HEK293 (cell line): ENCODE results near the gene ADORA2A.

Source experiments
- CTCF ChIA-PET: fragments of 350-600 bp; formaldehyde crosslinking; extraction: SDS; loops from one replicate; lab custom pipeline; 2021; ENCODE audit warnings: antibody characterized with exemption; lab: Yijun Ruan, JAX
- POLR2A ChIA-PET: fragments of 300-600 bp; formaldehyde crosslinking; extraction: SDS; loops from one replicate; lab custom pipeline; 2020; ENCODE audit warnings: antibody characterized with exemption, inconsistent platforms; lab: Yijun Ruan, JAX
- H3K27ac ChIP-seq: fragments of 200-500 bp; sonication (Bioruptor generic); 2 replicates; pipeline ENCODE4 v1.5.1; 2014; ENCODE audit warnings: low read depth, low read length, control low read depth, inconsistent platforms; ENCODE audit errors: extremely low read depth
- H3K36me3 ChIP-seq, 2 experiments: fragments of 200-500 bp in 1 of 2; sonication (Bioruptor generic) in 1 of 2; 1 replicate in 1 of 2; 2 replicates in 1 of 2; pipeline ENCODE4 v1.5.1; 2014 to 2017; ENCODE audit warnings: inconsistent platforms in 2 of 2, low read length in 2 of 2; ENCODE audit not compliant: control insufficient read depth in 2 of 2, insufficient read depth in 1 of 2
- H3K4me1 ChIP-seq: fragments of 200-500 bp; sonication (Bioruptor generic); 2 replicates; pipeline ENCODE4 v1.5.1; 2014; ENCODE audit warnings: mild to moderate bottlenecking, low read length, inconsistent platforms; ENCODE audit not compliant: control insufficient read depth, insufficient read depth
- H3K4me3 ChIP-seq: 2 replicates; pipeline ENCODE4 v1.5.1; 2011; ENCODE audit warnings: low read depth, mild to moderate bottlenecking, control low read depth, low read length, moderate library complexity
- H3K9me3 ChIP-seq: fragments of 200-500 bp; sonication (Bioruptor generic); 2 replicates; pipeline ENCODE4 v1.5.1; 2014; ENCODE audit warnings: low read depth, low read length, inconsistent platforms; ENCODE audit not compliant: control insufficient read depth, insufficient read depth
- CTCF ChIP-seq: fragments of 450-650 bp; formaldehyde crosslinking; IDR thresholded peaks from 2 replicates; pipeline ENCODE4 v1.5.1; 2016; ENCODE audit warnings: missing biosample characterization, missing genetic modification characterization
- KLF1 ChIP-seq: fragments of 450-650 bp; formaldehyde crosslinking; IDR thresholded peaks from 2 replicates; pipeline ENCODE4 v1.5.1; 2016; ENCODE audit warnings: missing biosample characterization, missing genetic modification characterization
- SP7 ChIP-seq: fragments of 450-650 bp; formaldehyde crosslinking; IDR thresholded peaks from 2 replicates; pipeline ENCODE4 v1.5.1; 2016; ENCODE audit warnings: missing biosample characterization, missing genetic modification characterization
- TSHZ1 ChIP-seq: fragments of 450-650 bp; formaldehyde crosslinking; IDR thresholded peaks from 2 replicates; pipeline ENCODE4 v1.5.1; 2016; ENCODE audit warnings: missing biosample characterization, missing genetic modification characterization, borderline replicate concordance
- YY2 ChIP-seq: fragments of 450-650 bp; formaldehyde crosslinking; IDR thresholded peaks from 2 replicates; pipeline ENCODE4 v1.5.1; 2016; ENCODE audit warnings: missing biosample characterization, missing genetic modification characterization
- ZBTB44 ChIP-seq: fragments of 450-650 bp; IDR thresholded peaks from 2 replicates; pipeline ENCODE4 v1.5.1; 2018; ENCODE audit warnings: missing biosample characterization, mild to moderate bottlenecking, missing genetic modification characterization
- ZBTB48 ChIP-seq: fragments of 450-650 bp; formaldehyde crosslinking; IDR thresholded peaks from 2 replicates; pipeline ENCODE4 v1.5.1; 2016; ENCODE audit warnings: missing biosample characterization, missing genetic modification characterization
- ZNF26 ChIP-seq: fragments of 450-650 bp; formaldehyde crosslinking; IDR thresholded peaks from 2 replicates; pipeline ENCODE4 v1.5.1; 2016; ENCODE audit warnings: missing biosample characterization, missing genetic modification characterization
- ZNF354C ChIP-seq: fragments of 450-650 bp; formaldehyde crosslinking; IDR thresholded peaks from 2 replicates; pipeline ENCODE4 v1.5.1; 2016; ENCODE audit warnings: missing biosample characterization, missing genetic modification characterization, low read depth, borderline replicate concordance
- ZNF510 ChIP-seq: fragments of 450-650 bp; formaldehyde crosslinking; IDR thresholded peaks from 2 replicates; pipeline ENCODE4 v1.5.1; 2018; ENCODE audit warnings: mild to moderate bottlenecking, missing genetic modification characterization, missing biosample characterization; ENCODE audit not compliant: insufficient replicate concordance
- ZNF521 ChIP-seq: fragments of 450-650 bp; formaldehyde crosslinking; IDR thresholded peaks from 2 replicates; pipeline ENCODE4 v1.5.1; 2017; ENCODE audit warnings: missing biosample characterization, mild to moderate bottlenecking, missing genetic modification characterization
- ZNF600 ChIP-seq: fragments of 450-650 bp; formaldehyde crosslinking; IDR thresholded peaks from 2 replicates; pipeline ENCODE4 v1.5.1; 2016; ENCODE audit warnings: missing biosample characterization, missing genetic modification characterization
- ZNF707 ChIP-seq: fragments of 450-650 bp; formaldehyde crosslinking; IDR thresholded peaks from 2 replicates; pipeline ENCODE4 v1.5.1; 2016; ENCODE audit warnings: missing biosample characterization, missing genetic modification characterization
- ZSCAN4 ChIP-seq: fragments of 450-650 bp; formaldehyde crosslinking; IDR thresholded peaks from 2 replicates; pipeline ENCODE4 v1.5.1; 2017; ENCODE audit warnings: missing biosample characterization, missing genetic modification characterization

The ADORA2A gene

GRCh38 chr22:24485608-24486007 is 58.2 kb downstream of the ADORA2A start:
- TF ChIP-seq CTCF (peak; percentile 39; the same call in 1 of the 2 replicates), ZNF707 (tag by site-specific recombination) (no peak)
- peaks cover 10% of the 10 kb centered on the region; the same call in 1 of the 2 replicates for H3K4me1 ChIP-seq
- no peaks in the 10 kb centered on the region for H3K36me3 ChIP-seq
- no peaks in the 10 kb centered on the region for H3K9me3 ChIP-seq
- H3K27ac ChIP-seq = no peak overlapping the region
- POLR2A ChIA-PET = no interaction called here
- H3K4me3 ChIP-seq = no peak overlapping the region
- CTCF ChIA-PET = interaction anchor here (0.6 to 1.7 kb wide), 6 partner anchors 10 to 48 kb away, joined by 3 to 9 read pairs (median 4); no protein-coding TSS in a partner anchor

GRCh38 chr22:24486501-24486921 is 59.1 kb downstream of the ADORA2A start:
- POLR2A ChIA-PET = interaction anchor here (0.6 kb wide), 1 partner anchor 69 kb away, joined by 3 read pairs; no protein-coding TSS in a partner anchor
- TF ChIP-seq ZBTB44 = no peak
- TF ChIP-seq ZNF600 (tag by site-specific recombination) = peak; percentile 61
- no peak for TF ChIP-seq YY2
- TF ChIP-seq SP7 (tag by site-specific recombination) = peak; percentile 49; the same call in 1 of the 2 replicates
- TF ChIP-seq ZNF510 (tag by site-specific recombination) = no peak

GRCh38 chr22:24489011-24489410 is 61.6 kb downstream of the ADORA2A start:
- Histone ChIP-seq H3K36me3 (no peaks in the 10 kb centered on the region), H3K4me3 (no peak overlapping the region), H3K27ac (no peak overlapping the region)
- POLR2A ChIA-PET = no interaction called here
- TF ChIP-seq KLF1 (tag by site-specific recombination) = no peak
- no peak for TF ChIP-seq ZBTB48 (tag by site-specific recombination)
- TF ChIP-seq TSHZ1 (tag by site-specific recombination) = no peak
- TF ChIP-seq ZSCAN4 (tag by site-specific recombination) = no peak
- no peak for TF ChIP-seq ZNF26 (tag by site-specific recombination)
- TF ChIP-seq ZNF521 = no peak
- TF ChIP-seq ZNF354C = no peak
- TF ChIP-seq, all 188 proteins: peak for 0
- CTCF ChIA-PET = interaction anchor here (1.5 kb wide), 1 partner anchor 13 kb away, joined by 6 read pairs; no protein-coding TSS in a partner anchor
- Histone ChIP-seq H3K9me3 (no peaks in the 10 kb centered on the region), H3K4me1 (no peaks in the 10 kb centered on the region)

More at GRCh38 chr22:24486501-24486921, 59.1 kb downstream of the ADORA2A start:
- no peaks in the 10 kb centered on the region for H3K9me3 ChIP-seq
- H3K36me3 ChIP-seq = no peaks in the 10 kb centered on the region
- H3K4me3 ChIP-seq = no peak overlapping the region
- CTCF ChIA-PET = interaction anchor here (0.6 to 1.7 kb wide), 10 partner anchors 9 to 181 kb away, joined by 3 to 9 read pairs (median 3); no protein-coding TSS in a partner anchor
- H3K4me1 ChIP-seq = peaks cover 10% of the 10 kb centered on the region; the same call in 1 of the 2 replicates
- no peak overlapping the region for H3K27ac ChIP-seq
